H9 (cell line): ENCODE results near the gene CACNA1D. TPM values are rescaled to one million over a fixed set of nuclear protein-coding genes. Genes with fewer than 3 reads are reported as not detected.

Experiments used
- DNase-seq: peaks from one replicate; pipeline ENCODE4 v3.0.0-alpha.2; 2017
- H2AFZ ChIP-seq: one replicate; pipeline ENCODE4 v1.6.1; 2013; ENCODE audit warnings: mild to moderate bottlenecking, low read length, control low read depth, moderate library complexity
- H2AK5ac ChIP-seq: 2 replicates; pipeline ENCODE4 v1.6.1; 2013; ENCODE audit warnings: low read length, control low read depth, mixed read lengths; ENCODE audit not compliant: insufficient read length
- H2BK120ac ChIP-seq: one replicate; pipeline ENCODE4 v1.6.1; 2013; ENCODE audit warnings: low read depth, mild to moderate bottlenecking, low read length, control low read depth, inconsistent platforms; ENCODE audit not compliant: poor library complexity, severe bottlenecking
- H2BK12ac ChIP-seq: 2 replicates; pipeline ENCODE4 v1.6.1; 2013; ENCODE audit warnings: low read length, control low read depth, mixed read lengths, low read depth; ENCODE audit not compliant: insufficient read length
- H2BK15ac ChIP-seq: 2 replicates; pipeline ENCODE4 v1.6.1; 2013; ENCODE audit warnings: low read depth, low read length, control low read depth
- H2BK20ac ChIP-seq: one replicate; pipeline ENCODE4 v1.6.1; 2013; ENCODE audit warnings: low read depth, mild to moderate bottlenecking, low read length, control low read depth, inconsistent platforms; ENCODE audit not compliant: poor library complexity, severe bottlenecking
- H2BK5ac ChIP-seq: 2 replicates; pipeline ENCODE4 v1.6.1; 2013; ENCODE audit warnings: low read length, control low read depth, mixed read lengths; ENCODE audit not compliant: insufficient read length
- H3K14ac ChIP-seq: 2 replicates; pipeline ENCODE4 v1.6.1; 2013; ENCODE audit warnings: low read length, control low read depth; ENCODE audit not compliant: insufficient read depth
- H3K18ac ChIP-seq: 2 replicates; pipeline ENCODE4 v1.6.1; 2013; ENCODE audit warnings: low read depth, mild to moderate bottlenecking, mixed read lengths, low read length, control low read depth; ENCODE audit not compliant: insufficient read length
- H3K23ac ChIP-seq: 2 replicates; pipeline ENCODE4 v1.6.1; 2013; ENCODE audit warnings: low read length, control low read depth, mixed read lengths, low read depth; ENCODE audit not compliant: insufficient read length
- H3K23me2 ChIP-seq: 2 replicates; pipeline ENCODE4 v1.6.1; 2013; ENCODE audit warnings: low read depth, mild to moderate bottlenecking, mixed read lengths, low read length, control low read depth; ENCODE audit not compliant: insufficient read length, poor library complexity, severe bottlenecking
- H3K27ac ChIP-seq: 2 replicates; pipeline ENCODE4 v1.5.1; 2013; ENCODE audit warnings: low read length, control low read depth, mixed read lengths, low read depth; ENCODE audit not compliant: insufficient read length
- H3K27me3 ChIP-seq: 2 replicates; pipeline ENCODE4 v1.6.1; 2013; ENCODE audit warnings: low read length, control low read depth, inconsistent platforms; ENCODE audit not compliant: insufficient read depth
- H3K4ac ChIP-seq: 2 replicates; pipeline ENCODE4 v1.6.1; 2013; ENCODE audit warnings: low read depth, mild to moderate bottlenecking, control low read depth, inconsistent platforms, low read length, moderate library complexity
- H3K4me1 ChIP-seq: 2 replicates; pipeline ENCODE4 v1.6.1; 2013; ENCODE audit warnings: low read length, control low read depth, inconsistent platforms; ENCODE audit not compliant: insufficient read depth
- H3K4me2 ChIP-seq: 2 replicates; pipeline ENCODE4 v1.6.1; 2013; ENCODE audit warnings: low read length, control low read depth, mixed read lengths; ENCODE audit not compliant: insufficient read length, insufficient read depth
- H3K56ac ChIP-seq: 2 replicates; pipeline ENCODE4 v1.6.1; 2013; ENCODE audit warnings: low read depth, mild to moderate bottlenecking, mixed read lengths, low read length, control low read depth; ENCODE audit not compliant: insufficient read length
- H3K79me1 ChIP-seq: 2 replicates; pipeline ENCODE4 v1.6.1; 2013; ENCODE audit warnings: low read depth, mild to moderate bottlenecking, moderate library complexity, low read length, control low read depth, inconsistent platforms; ENCODE audit not compliant: insufficient read depth, poor library complexity, severe bottlenecking
- H3K79me2 ChIP-seq: 2 replicates; pipeline ENCODE4 v1.6.1; 2013; ENCODE audit warnings: low read length, control low read depth, inconsistent platforms; ENCODE audit not compliant: insufficient read depth
- H3K9ac ChIP-seq: 2 replicates; pipeline ENCODE4 v1.6.1; 2013; ENCODE audit warnings: low read length, control low read depth, mixed read lengths; ENCODE audit not compliant: insufficient read length; ENCODE audit errors: extremely low read depth
- H3K9me3 ChIP-seq: one replicate; pipeline ENCODE4 v1.6.1; 2013; ENCODE audit warnings: low read depth, low read length, inconsistent platforms; ENCODE audit not compliant: control insufficient read depth
- H3T11ph ChIP-seq: one replicate; pipeline ENCODE4 v1.6.1; 2013; ENCODE audit warnings: mild to moderate bottlenecking, low read length, control low read depth, inconsistent platforms
- H4K20me1 ChIP-seq: one replicate; pipeline ENCODE4 v1.6.1; 2013; ENCODE audit not compliant: control insufficient read depth, insufficient read length, insufficient read depth
- H4K5ac ChIP-seq: 2 replicates; pipeline ENCODE4 v1.6.1; 2013; ENCODE audit warnings: low read depth, mild to moderate bottlenecking, mixed read lengths, low read length, control low read depth; ENCODE audit not compliant: insufficient read length
- H4K8ac ChIP-seq: replicated peaks from 2 replicates; pipeline ENCODE4 v1.6.1; 2013; ENCODE audit warnings: low read length, control low read depth, mixed read lengths, low read depth; ENCODE audit not compliant: insufficient read length
- H4K91ac ChIP-seq: 2 replicates; pipeline ENCODE4 v1.6.1; 2013; ENCODE audit warnings: low read depth, mild to moderate bottlenecking, moderate library complexity, mixed read lengths, low read length, control low read depth; ENCODE audit not compliant: insufficient read length
- H3K27ac Mint-ChIP-seq, 3 experiments: 2 replicates in 2 of 3; 3 replicates in 1 of 3; pipeline ENCODE4 v1.8.0; 2020 to 2021; ENCODE audit warnings: mixed read lengths in 3 of 3, mild to moderate bottlenecking in 1 of 3, moderate library complexity in 1 of 3
- H3K27me3 Mint-ChIP-seq: 2 replicates; pipeline ENCODE4 v1.8.0; 2021; ENCODE audit warnings: low read depth, mild to moderate bottlenecking, moderate library complexity, mixed read lengths
- H3K36me3 Mint-ChIP-seq, 3 experiments: 2 replicates in 2 of 3; 3 replicates in 1 of 3; pipeline ENCODE4 v1.8.0; 2020 to 2021; ENCODE audit warnings: low read depth in 3 of 3, mixed read lengths in 3 of 3; ENCODE audit not compliant: insufficient read depth in 1 of 3
- H3K4me1 Mint-ChIP-seq, 2 experiments: 2 replicates each; pipeline ENCODE4 v1.8.0; 2020; ENCODE audit warnings: mixed read lengths in 2 of 2
- H3K4me3 Mint-ChIP-seq, 2 experiments: 2 replicates in 1 of 2; 3 replicates in 1 of 2; pipeline ENCODE4 v1.8.0; 2020 to 2021; ENCODE audit warnings: mild to moderate bottlenecking in 2 of 2, mixed read lengths in 2 of 2, moderate library complexity in 1 of 2
- H3K9me3 Mint-ChIP-seq, 2 experiments: 2 replicates in 1 of 2; 3 replicates in 1 of 2; pipeline ENCODE4 v1.8.0; 2020; ENCODE audit warnings: mild to moderate bottlenecking in 2 of 2, mixed read lengths in 2 of 2, moderate library complexity in 1 of 2
- CTCF ChIP-seq: fragments of 200-600 bp; sonication (generic); conservative IDR thresholded peaks from 3 replicates; pipeline ENCODE4 v1.8.0; 2021; ENCODE audit warnings: antibody characterized with exemption, mild to moderate bottlenecking
- WGBS: extraction: QIAGEN DNeasy Blood & Tissue Kit; methylation state at CpG from one replicate; pipeline ENCODE4 v1.1.7; 2013; ENCODE audit warnings: missing lambda C conversion rate, low lambda C conversion rate, mixed read lengths; ENCODE audit not compliant: insufficient read length; ENCODE audit errors: extremely low coverage; 5-methylcytosine and 5-hydroxymethylcytosine counted together
- total RNA-seq: library from RNA; stranded (reverse); gene quantifications from 2 replicates; pipeline ENCODE4 v1.2.1, GENCODE V29; 2021

Gene CACNA1D
- total RNA-seq, 1 experiment from 2014 or later = 3.5 TPM

- Histone ChIP-seq H3K56ac (no peak overlapping the region), H2BK120ac (no peak overlapping the region), H3K79me2 (no peaks in the 10 kb centered on the region), H3K23me2 (no peaks in the 10 kb centered on the region), H3K18ac (no peak overlapping the region), H2BK20ac (no peak overlapping the region), H3K4me1 (no peaks in the 10 kb centered on the region), H2BK12ac (no peak overlapping the region), H2BK15ac (no peak overlapping the region), H3K79me1 (no peaks in the 10 kb centered on the region), H2BK5ac (no peak overlapping the region), H3K9me3 (no peaks in the 10 kb centered on the region), H4K20me1 (no peaks in the 10 kb centered on the region), H4K8ac (no peak overlapping the region), H3K4ac (no peak overlapping the region), H2AK5ac (no peak overlapping the region), H4K91ac (no peak overlapping the region), H3K4me2 (no peak overlapping the region), H3K9ac (no peak overlapping the region), H3K14ac (no peak overlapping the region), H4K5ac (no peak overlapping the region), H3T11ph (no peak overlapping the region), H3K27ac (no peak overlapping the region), H3K27me3 (no peaks in the 10 kb centered on the region), H3K23ac (no peak overlapping the region), H2AFZ (no peak overlapping the region)
- Mint-ChIP-seq H3K27me3 (peaks cover 1% of the 10 kb centered on the region; the same call in 1 of the 2 replicates), H3K9me3 (no peaks in the 10 kb centered on the region), H3K27ac (no peak overlapping the region), H3K36me3 (no peaks in the 10 kb centered on the region), H3K4me1 (peaks cover 1 to 5% of the 10 kb centered on the region in 2 experiments; a peak in 3 of 4 replicates), H3K4me3 (no peak overlapping the region)
- DNase-seq = no peak
- WGBS = no CpG with 5 or more reads among the region's 8 CpGs
- no peak for TF ChIP-seq CTCF
These were observed 96.2 kb downstream of the CACNA1D start for GRCh38 chr3:53590606-53591005.
